ENCODE data around the gene NUDT14. TPM values are rescaled to one million over a fixed set of nuclear protein-coding genes. Genes with fewer than 3 reads are reported as not detected.

NUDT14 gene
- total and polyA plus RNA-seq, 2 of the 8 experiments (the other 6 are each of a cell fraction or from before 2014, with no cell fraction given) = 25.5 to 33.3 TPM

GRCh38 chr14:105176513-105176912, 4.6 kb downstream of the NUDT14 start:
- TF ChIP-seq NRF1 (IDR thresholded peaks at IDR 0.05; ENCODE audit: low read depth, low read length) (no peak), CEBPB (IDR thresholded peaks at IDR 0.05; ENCODE audit: low read depth, low read length) (no peak)
- Histone ChIP-seq H3K4me1 (replicated peaks in 1 of 4; ENCODE audit: control insufficient read depth in 3 of 4, insufficient read depth in 4 of 4, low read length in 3 of 4) (peaks cover 0 to 4% (median 1%) of the 10 kb centered on the region in 4 experiments; a peak in 1 of 7 replicates), H3K4ac (replicated peaks; ENCODE audit: insufficient read length, low read depth, low read length) (no peak overlapping the region), H3K56ac (replicated peaks; ENCODE audit: insufficient read length, low read depth, low read length) (no peak overlapping the region), H2AK5ac (ENCODE audit: low read depth, low read length) (no peak overlapping the region), H2BK12ac (ENCODE audit: low read depth, low read length) (no peak overlapping the region), H3K79me1 (ENCODE audit: low read depth, low read length) (no peaks in the 10 kb centered on the region; the same call in 1 of the 2 replicates), H4K91ac (replicated peaks; ENCODE audit: insufficient read length, low read length) (no peak overlapping the region), H3K18ac (ENCODE audit: extremely low read depth, low read length) (no peak overlapping the region), H4K8ac (ENCODE audit: extremely low read depth, insufficient read depth, low read length) (no peak overlapping the region), H3K4me2 (ENCODE audit: insufficient read depth in 1 of 2, low read depth in 2 of 2, low read length in 2 of 2) (no peak overlapping the region), H3K36me3 (ENCODE audit: control insufficient read depth in 2 of 4, insufficient read depth in 4 of 4, low read length in 3 of 4) (no peaks in the 10 kb centered on the region), H3K23ac (ENCODE audit: insufficient read length) (no peak overlapping the region), H2BK120ac (replicated peaks; ENCODE audit: low read depth, low read length) (no peak overlapping the region), H3K4me3 (ENCODE audit: extremely low read depth in 1 of 4, insufficient read depth in 2 of 4, low read depth in 3 of 4, low read length in 4 of 4) (no peak overlapping the region), H2AFZ (ENCODE audit: low read length) (no peak overlapping the region), H3K14ac (ENCODE audit: insufficient read length) (no peak overlapping the region), H3K9ac (replicated peaks in 1 of 4; ENCODE audit: extremely low read depth in 1 of 4, low read depth in 3 of 4, low read length in 3 of 4) (no peak overlapping the region), H3K27ac (ENCODE audit: low read depth, low read length) (no peak overlapping the region), H4K20me1 (replicated peaks in 1 of 2; ENCODE audit: control insufficient read depth in 1 of 2, insufficient read depth in 2 of 2, low read length in 2 of 2) (peaks cover 5 to 12% of the 10 kb centered on the region in 2 experiments), H3K27me3 (replicated peaks in 1 of 4; ENCODE audit: control insufficient read depth in 3 of 4, extremely low read depth in 1 of 4, insufficient read depth in 3 of 4, low read length in 3 of 4) (peaks cover 0 to 3% (median 0%) of the 10 kb centered on the region in 4 experiments; a peak in 3 of 7 replicates), H3K79me2 (ENCODE audit: control insufficient read depth in 1 of 2, insufficient read depth in 2 of 2, low read length in 2 of 2) (no peaks in the 10 kb centered on the region), H3K23me2 (ENCODE audit: low read depth, low read length) (peaks cover 3% of the 10 kb centered on the region; the same call in 1 of the 2 replicates), H4K5ac (ENCODE audit: insufficient read length, low read depth, low read length) (no peak overlapping the region), H3K9me3 (ENCODE audit: insufficient read depth in 2 of 2, low read depth in 1 of 2, low read length in 1 of 2) (no peaks in the 10 kb centered on the region), H2BK20ac (ENCODE audit: low read length) (no peak overlapping the region), H2BK15ac (ENCODE audit: low read length) (no peak overlapping the region), H2BK5ac (ENCODE audit: low read depth, low read length) (no peak overlapping the region)
- FAIRE-seq (no peak), DNase-seq (ENCODE audit: low read depth in 1 of 2, low spot score in 2 of 2) (no peak)
- WGBS, 2 experiments (ENCODE audit: extremely low coverage in 1 of 2, insufficient coverage in 1 of 2, insufficient read length in 1 of 2, insufficient replicate concordance in 2 of 2, low coverage in 1 of 2, low lambda C conversion rate in 2 of 2, missing lambda C conversion rate in 1 of 2) = 87% methylated on average over 13 of the region's 15 CpGs; no CpG with 5 or more reads in 1 of the 2 experiments
- CTCF ChIA-PET (ENCODE audit: partially characterized antibody) = interaction anchor here (1.0 to 1.6 kb wide), 4 partner anchors 13 to 306 kb away, joined by 3 to 6 read pairs (median 4); no protein-coding TSS in a partner anchor
- POLR2A ChIA-PET (ENCODE audit: partially characterized antibody) = interaction anchor here (0.6 kb wide), 1 partner anchor 17 kb away, joined by 3 read pairs; no protein-coding TSS in a partner anchor
